Calu3 (cell line): ENCODE measurements around the gene EXD3. TPM values are rescaled to one million over a fixed set of nuclear protein-coding genes. Genes with fewer than 3 reads are reported as not detected.
"Not testable (repeated sequence)": the region's sequence is repeated elsewhere in the genome, so short reads cannot be mapped to it uniquely, and the experiment has no call there.

Experiments
- BruUV-seq: library from RNA; stranded (reverse); fragments of 400-500 nt; replicated peaks from 2 replicates; lab custom pipeline; 2021; lab: Mats Ljungman, UMichigan
- CTCF ChIA-PET: fragments of 300-600 bp; sonication (Branson Sonifier 250); formaldehyde crosslinking; loops from one replicate; lab custom pipeline; 2022; ENCODE audit warnings: antibody characterized with exemption; lab: Charles Lee
- DNase-seq: peaks from one replicate; pipeline ENCODE4 v3.0.0; 2022
- H3K27ac Mint-ChIP-seq: one replicate; pipeline ENCODE4 v1.8.0; 2022; ENCODE audit warnings: mixed read lengths; ENCODE audit not compliant: unreplicated experiment
- H3K27me3 Mint-ChIP-seq: one replicate; pipeline ENCODE4 v1.8.0; 2022; ENCODE audit warnings: mixed read lengths; ENCODE audit not compliant: unreplicated experiment
- H3K36me3 Mint-ChIP-seq: one replicate; pipeline ENCODE4 v1.8.0; 2022; ENCODE audit warnings: mild to moderate bottlenecking, moderate library complexity, mixed read lengths; ENCODE audit not compliant: insufficient read depth, unreplicated experiment
- H3K4me1 Mint-ChIP-seq: one replicate; pipeline ENCODE4 v1.8.0; 2022; ENCODE audit warnings: mild to moderate bottlenecking, low read depth, mixed read lengths; ENCODE audit not compliant: unreplicated experiment
- H3K4me3 Mint-ChIP-seq: one replicate; pipeline ENCODE4 v1.8.0; 2022; ENCODE audit warnings: mild to moderate bottlenecking, low read depth, moderate library complexity, mixed read lengths; ENCODE audit not compliant: unreplicated experiment
- H3K9me3 Mint-ChIP-seq: one replicate; pipeline ENCODE4 v1.8.0; 2022; ENCODE audit warnings: low read depth, mixed read lengths; ENCODE audit not compliant: unreplicated experiment
- intact Hi-C: fragments of 100-400 bp; cut with micrococcal nuclease; formaldehyde crosslinking; loops from one replicate; pipeline ENCODE4 v1.10.0; 2022; ENCODE audit not compliant: unreplicated experiment
- total RNA-seq: library from RNA; stranded (reverse); gene quantifications from 2 replicates; pipeline ENCODE4 v1.2.3, GENCODE V29; 2022
- TF ChIP-seq, protein P1 (sequence below): fragments of 200-600 bp; IDR thresholded peaks from one replicate; pipeline ENCODE4 v1.8.0; 2022; ENCODE audit warnings: antibody characterized with exemption; ENCODE audit not compliant: unreplicated experiment

The EXD3 gene
- total RNA-seq, 1 experiment from 2014 or later, result 13.2 TPM

DNA sequence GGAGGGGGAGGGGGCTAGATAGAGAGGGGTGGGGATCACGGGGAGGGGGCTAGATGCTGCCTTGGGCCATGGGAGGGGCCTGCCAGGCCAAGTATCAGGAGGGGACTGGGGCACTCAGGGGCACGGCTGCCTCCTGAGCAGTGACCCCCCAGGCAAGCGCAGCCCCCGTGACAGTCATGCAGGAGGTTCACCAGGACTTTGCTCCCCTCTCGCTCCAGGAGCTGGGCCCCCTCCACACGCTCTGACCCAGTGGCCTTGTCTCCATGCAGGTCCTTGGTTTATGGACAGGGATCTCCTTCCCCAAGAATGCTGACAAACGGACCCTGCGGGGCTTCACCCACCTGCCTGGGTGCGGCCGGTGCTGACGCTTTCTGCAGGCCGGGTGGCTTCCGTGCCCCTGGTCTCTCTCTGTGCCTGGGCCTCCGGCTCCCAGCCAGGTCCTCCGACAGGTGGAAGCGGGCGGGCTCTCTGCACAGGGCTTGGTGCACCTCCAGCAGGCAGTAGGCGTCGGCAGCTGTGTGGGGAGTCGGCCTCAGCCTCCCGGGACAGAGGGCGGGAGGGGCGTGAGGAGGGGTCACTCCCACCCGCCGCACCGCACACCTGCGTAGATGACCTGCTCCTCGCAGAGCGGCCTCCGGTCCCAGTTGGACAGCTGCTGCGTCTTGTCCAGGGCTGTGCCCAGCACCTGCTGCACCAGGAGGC lies 74.0 kb downstream of the EXD3 start:
- TF ChIP-seq, protein P1, sequence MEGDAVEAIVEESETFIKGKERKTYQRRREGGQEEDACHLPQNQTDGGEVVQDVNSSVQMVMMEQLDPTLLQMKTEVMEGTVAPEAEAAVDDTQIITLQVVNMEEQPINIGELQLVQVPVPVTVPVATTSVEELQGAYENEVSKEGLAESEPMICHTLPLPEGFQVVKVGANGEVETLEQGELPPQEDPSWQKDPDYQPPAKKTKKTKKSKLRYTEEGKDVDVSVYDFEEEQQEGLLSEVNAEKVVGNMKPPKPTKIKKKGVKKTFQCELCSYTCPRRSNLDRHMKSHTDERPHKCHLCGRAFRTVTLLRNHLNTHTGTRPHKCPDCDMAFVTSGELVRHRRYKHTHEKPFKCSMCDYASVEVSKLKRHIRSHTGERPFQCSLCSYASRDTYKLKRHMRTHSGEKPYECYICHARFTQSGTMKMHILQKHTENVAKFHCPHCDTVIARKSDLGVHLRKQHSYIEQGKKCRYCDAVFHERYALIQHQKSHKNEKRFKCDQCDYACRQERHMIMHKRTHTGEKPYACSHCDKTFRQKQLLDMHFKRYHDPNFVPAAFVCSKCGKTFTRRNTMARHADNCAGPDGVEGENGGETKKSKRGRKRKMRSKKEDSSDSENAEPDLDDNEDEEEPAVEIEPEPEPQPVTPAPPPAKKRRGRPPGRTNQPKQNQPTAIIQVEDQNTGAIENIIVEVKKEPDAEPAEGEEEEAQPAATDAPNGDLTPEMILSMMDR, result no peak
- H3K9me3 Mint-ChIP-seq, result no peaks in the 10 kb centered on the region

DNA sequence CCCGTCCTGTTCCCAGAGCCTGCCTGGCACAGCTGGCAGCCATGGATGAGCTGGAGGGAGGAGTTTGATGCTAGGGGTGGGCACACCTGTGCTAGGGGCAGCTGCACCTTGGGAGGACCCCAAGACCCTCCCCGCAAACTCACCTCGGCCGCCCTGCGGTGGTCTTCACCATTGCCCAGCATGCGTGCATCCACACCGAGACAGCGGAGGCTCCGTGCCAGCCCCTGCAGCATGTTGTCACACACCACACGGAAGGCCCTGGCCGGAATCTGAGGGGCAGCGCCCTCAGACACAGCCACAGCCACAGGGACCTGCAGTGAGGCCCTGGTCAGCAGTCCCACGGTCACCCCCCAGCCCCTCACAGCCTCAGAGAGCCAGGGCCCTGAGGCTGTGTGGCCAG lies 75.0 kb downstream of the EXD3 start:
- no TSS peak for BruUV-seq
- CTCF ChIA-PET, result no interaction called here
- H3K36me3 Mint-ChIP-seq, result peaks cover 4% of the 10 kb centered on the region
- no peak overlapping the region for H3K27ac Mint-ChIP-seq
- H3K4me1 Mint-ChIP-seq, result no peaks in the 10 kb centered on the region
- TF ChIP-seq, protein P1, result no peak
- H3K4me3 Mint-ChIP-seq, result no peak overlapping the region
- intact Hi-C loops, result no loop called here
- no peaks in the 10 kb centered on the region for H3K27me3 Mint-ChIP-seq
- no peaks in the 10 kb centered on the region for H3K9me3 Mint-ChIP-seq
- DNase-seq, result no peak

More for the DNA sequence above, 74.0 kb downstream of the EXD3 start:
- no peaks in the 10 kb centered on the region for H3K27me3 Mint-ChIP-seq
- BruUV-seq, result no TSS peak
- CTCF ChIA-PET, result no interaction called here
- intact Hi-C loops, result no loop called here
- H3K27ac Mint-ChIP-seq, result no peak overlapping the region
- no peak for DNase-seq
- H3K4me1 Mint-ChIP-seq, result no peaks in the 10 kb centered on the region
- H3K4me3 Mint-ChIP-seq, result no peak overlapping the region
- H3K36me3 Mint-ChIP-seq, result peaks cover 4% of the 10 kb centered on the region

DNA sequence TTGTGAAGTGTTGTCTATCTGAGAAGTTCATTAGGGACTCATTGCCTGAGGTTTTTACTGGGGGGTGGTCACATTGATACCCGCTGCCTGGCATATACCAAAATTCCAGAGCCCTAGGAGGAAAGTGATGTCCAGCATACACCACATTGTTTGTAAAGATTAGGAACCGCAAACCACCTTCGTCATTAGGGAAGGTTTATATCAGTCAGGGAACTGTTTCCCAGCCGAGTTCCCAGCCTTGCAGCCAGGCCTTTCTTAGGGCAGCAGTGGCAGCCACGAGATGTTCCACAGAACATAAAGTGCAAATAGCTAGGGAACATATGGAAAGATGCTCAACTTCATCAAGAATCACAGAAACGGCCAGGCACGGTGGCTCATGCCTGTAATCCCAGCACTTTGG lies 80.5 kb downstream of the EXD3 start:
- intact Hi-C loops, result no loop called here
- Mint-ChIP-seq H3K36me3 (peaks cover 9% of the 10 kb centered on the region), H3K27ac (no peak overlapping the region), H3K4me3 (no peak overlapping the region), H3K27me3 (no peaks in the 10 kb centered on the region), H3K9me3 (no peaks in the 10 kb centered on the region), H3K4me1 (no peaks in the 10 kb centered on the region)
- no peak for DNase-seq
- TF ChIP-seq, protein P1, result no peak
- BruUV-seq, result no TSS peak
- CTCF ChIA-PET, result no interaction called here

DNA sequence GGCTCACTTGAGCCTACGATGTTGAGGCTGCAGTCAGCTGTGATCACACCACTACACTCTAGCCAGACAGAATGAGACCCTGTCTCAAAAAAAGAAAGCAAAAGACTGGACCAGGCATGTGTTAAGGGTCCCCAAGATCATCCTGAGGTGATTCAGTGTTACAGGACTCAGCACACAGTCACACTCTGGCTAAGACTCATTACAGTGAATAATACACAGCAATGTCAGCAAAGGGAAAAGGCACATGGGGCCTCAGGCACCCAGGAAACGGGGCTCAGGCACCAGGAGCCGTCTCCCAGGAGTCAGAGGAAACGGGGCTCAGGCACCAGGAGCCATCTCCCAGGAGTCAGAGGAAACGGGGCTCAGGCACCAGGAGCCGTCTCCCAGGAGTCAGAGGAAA lies 81.7 kb downstream of the EXD3 start:
- CTCF ChIA-PET, result no interaction called here
- no peaks in the 10 kb centered on the region for H3K9me3 Mint-ChIP-seq

DNA sequence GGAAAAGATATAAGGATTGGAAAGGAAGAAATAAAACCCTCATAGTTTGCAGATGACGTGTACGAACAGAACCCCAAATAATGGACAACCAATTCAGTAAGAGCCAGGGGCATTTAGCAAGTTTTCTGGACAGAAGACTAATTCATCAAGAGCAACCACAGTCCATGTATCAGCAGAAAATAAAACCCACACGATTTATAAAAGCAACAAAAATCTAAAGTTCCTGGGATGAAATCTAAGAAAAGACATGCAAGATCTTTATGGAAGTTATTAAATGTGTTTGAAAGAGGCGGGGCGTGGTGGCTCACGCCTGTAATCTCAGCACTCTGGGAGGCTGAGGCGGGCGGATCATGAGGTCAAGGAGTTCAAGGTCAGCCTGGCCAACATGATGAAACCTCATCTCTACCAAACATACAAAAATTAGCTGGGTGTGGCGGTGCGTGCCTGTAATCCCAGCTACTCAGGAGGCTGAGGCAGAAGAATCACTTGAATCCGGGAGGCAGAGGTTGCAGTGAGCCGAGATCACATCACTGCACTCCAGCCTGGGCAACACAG lies 83.0 kb downstream of the EXD3 start:
- H3K9me3 Mint-ChIP-seq, BruUV-seq, H3K4me3 Mint-ChIP-seq, H3K4me1 Mint-ChIP-seq, H3K27ac Mint-ChIP-seq, H3K27me3 Mint-ChIP-seq, DNase-seq, H3K36me3 Mint-ChIP-seq, intact Hi-C loops: not testable (repeated sequence)
- CTCF ChIA-PET, result interaction anchor here (0.7 kb wide), 1 partner anchor 49 kb away, joined by 4 read pairs; no protein-coding TSS in a partner anchor

More for the DNA sequence above, 81.7 kb downstream of the EXD3 start:
- intact Hi-C loops, result no loop called here
- TF ChIP-seq, protein P1, result no peak
- H3K36me3 Mint-ChIP-seq, result peaks cover 5% of the 10 kb centered on the region
- no peaks in the 10 kb centered on the region for H3K4me1 Mint-ChIP-seq
- no TSS peak for BruUV-seq
- no peaks in the 10 kb centered on the region for H3K27me3 Mint-ChIP-seq
- H3K27ac Mint-ChIP-seq, result no peak overlapping the region
- H3K4me3 Mint-ChIP-seq, result no peak overlapping the region
- DNase-seq, result no peak
